DOHH2 (cell line): ENCODE data around the gene DOCK10.

Experiments
- H3F3A ChIP-seq: fragments of 200-600 bp; sonication (generic), shearing (Covaris generic); 2 replicates; pipeline ENCODE4 v1.6.0; 2016; ENCODE audit warnings: antibody characterized with exemption, mild to moderate bottlenecking; ENCODE audit not compliant: control insufficient read depth, insufficient read depth
- H3K27ac ChIP-seq: fragments of 200-600 bp; sonication (generic); 2 replicates; pipeline ENCODE4 v1.5.1; 2014; ENCODE audit warnings: low read depth, mild to moderate bottlenecking, low read length, moderate library complexity
- H3K27me3 ChIP-seq: fragments of 200-600 bp; sonication (generic); 2 replicates; pipeline ENCODE4 v1.6.1; 2014; ENCODE audit warnings: mild to moderate bottlenecking, low read length, mixed read lengths; ENCODE audit not compliant: control insufficient read depth
- H3K36me3 ChIP-seq: fragments of 200-600 bp; sonication (generic); 2 replicates; pipeline ENCODE4 v1.6.1; 2014; ENCODE audit warnings: mild to moderate bottlenecking, low read length, moderate library complexity, mixed read lengths; ENCODE audit not compliant: control insufficient read depth
- H3K4me1 ChIP-seq: fragments of 200-600 bp; sonication (generic); 2 replicates; pipeline ENCODE4 v1.6.1; 2014; ENCODE audit warnings: mild to moderate bottlenecking, low read length, mixed read lengths; ENCODE audit not compliant: control insufficient read depth
- H3K4me2 ChIP-seq: fragments of 200-600 bp; sonication (generic); 2 replicates; pipeline ENCODE4 v1.6.0; 2014; ENCODE audit warnings: mild to moderate bottlenecking, low read length, moderate library complexity
- H3K4me3 ChIP-seq: fragments of 200-600 bp; sonication (generic); 2 replicates; pipeline ENCODE4 v1.5.1; 2014; ENCODE audit warnings: mild to moderate bottlenecking, low read length, mixed read lengths
- H3K79me2 ChIP-seq: fragments of 200-600 bp; sonication (generic); 2 replicates; pipeline ENCODE4 v1.6.1; 2014; ENCODE audit warnings: mild to moderate bottlenecking, low read length, mixed read lengths; ENCODE audit not compliant: control insufficient read depth
- H3K9me2 ChIP-seq: fragments of 200-600 bp; sonication (generic); replicated peaks from 2 replicates; pipeline ENCODE4 v1.6.1; 2014; ENCODE audit warnings: mild to moderate bottlenecking, low read length, mixed read lengths; ENCODE audit not compliant: control insufficient read depth
- H3K9me3 ChIP-seq: fragments of 200-600 bp; sonication (generic); 2 replicates; pipeline ENCODE4 v1.6.1; 2014; ENCODE audit warnings: antibody characterized with exemption, low read length, mixed read lengths; ENCODE audit not compliant: control insufficient read depth, insufficient read depth
- H4K20me1 ChIP-seq: fragments of 200-600 bp; sonication (generic); 2 replicates; pipeline ENCODE4 v1.6.0; 2014; ENCODE audit warnings: low read depth, mild to moderate bottlenecking, antibody characterized with exemption, low read length, moderate library complexity; ENCODE audit not compliant: control insufficient read depth, insufficient read depth
- CTCF ChIP-seq: fragments of 200-600 bp; sonication (generic); IDR thresholded peaks from one replicate; pipeline ENCODE4 v1.5.1; 2014; ENCODE audit warnings: antibody characterized with exemption, mild to moderate bottlenecking, low read depth, low read length; ENCODE audit not compliant: poor library complexity, severe bottlenecking
- EZH2phosphoT487 ChIP-seq: fragments of 200-600 bp; sonication (generic); IDR thresholded peaks from 2 replicates; pipeline ENCODE4 v1.6.1; 2017; ENCODE audit warnings: borderline replicate concordance, mild to moderate bottlenecking, antibody characterized with exemption, low read length, moderate library complexity, mixed read lengths

Gene DOCK10

GRCh38 chr2:224786848-224787247 lies 255.4 kb downstream of the DOCK10 start:
- H3F3A ChIP-seq, result no peaks in the 10 kb centered on the region
- H4K20me1 ChIP-seq, result no peaks in the 10 kb centered on the region
- no peaks in the 10 kb centered on the region for H3K9me2 ChIP-seq
- TF ChIP-seq CTCF, result no peak
- no peak for TF ChIP-seq EZH2phosphoT487
- no peaks in the 10 kb centered on the region for H3K27me3 ChIP-seq
- H3K4me1 ChIP-seq, result no peaks in the 10 kb centered on the region
- H3K27ac ChIP-seq, result no peak overlapping the region
- H3K9me3 ChIP-seq, result no peaks in the 10 kb centered on the region
- no peak overlapping the region for H3K4me3 ChIP-seq
- no peaks in the 10 kb centered on the region for H3K36me3 ChIP-seq
- no peak overlapping the region for H3K4me2 ChIP-seq
- H3K79me2 ChIP-seq, result no peaks in the 10 kb centered on the region

DNA sequence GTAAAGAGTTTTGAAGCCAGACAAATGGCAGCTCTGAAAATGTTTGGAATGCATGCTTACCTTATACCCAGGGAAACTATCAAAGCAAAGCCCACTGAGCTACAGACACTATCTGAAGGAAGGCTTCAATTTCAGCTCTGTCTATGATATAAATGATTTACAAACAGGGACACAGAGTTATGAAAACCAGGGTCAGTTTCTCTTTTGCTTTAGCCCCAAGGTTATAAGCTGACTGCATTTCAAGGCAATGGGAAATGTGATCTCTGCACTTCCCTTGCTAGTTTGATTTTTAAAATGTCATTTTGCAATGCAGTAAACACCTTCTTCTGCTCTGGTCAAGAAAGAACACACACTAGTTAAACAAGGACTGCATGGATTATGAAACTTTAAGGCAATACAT lies 260.9 kb downstream of the DOCK10 start:
- H3K9me2 ChIP-seq, result no peaks in the 10 kb centered on the region
- no peak for TF ChIP-seq CTCF
- no peak for TF ChIP-seq EZH2phosphoT487
- no peaks in the 10 kb centered on the region for H3F3A ChIP-seq
- no peaks in the 10 kb centered on the region for H3K79me2 ChIP-seq
- peaks cover 15% of the 10 kb centered on the region for H3K4me1 ChIP-seq
- no peaks in the 10 kb centered on the region for H3K36me3 ChIP-seq
- no peak overlapping the region for H3K27ac ChIP-seq
- no peak overlapping the region for H3K4me2 ChIP-seq
- no peak overlapping the region for H3K4me3 ChIP-seq
- H3K27me3 ChIP-seq, result no peaks in the 10 kb centered on the region
- no peaks in the 10 kb centered on the region for H3K9me3 ChIP-seq
- no peaks in the 10 kb centered on the region for H4K20me1 ChIP-seq

DNA sequence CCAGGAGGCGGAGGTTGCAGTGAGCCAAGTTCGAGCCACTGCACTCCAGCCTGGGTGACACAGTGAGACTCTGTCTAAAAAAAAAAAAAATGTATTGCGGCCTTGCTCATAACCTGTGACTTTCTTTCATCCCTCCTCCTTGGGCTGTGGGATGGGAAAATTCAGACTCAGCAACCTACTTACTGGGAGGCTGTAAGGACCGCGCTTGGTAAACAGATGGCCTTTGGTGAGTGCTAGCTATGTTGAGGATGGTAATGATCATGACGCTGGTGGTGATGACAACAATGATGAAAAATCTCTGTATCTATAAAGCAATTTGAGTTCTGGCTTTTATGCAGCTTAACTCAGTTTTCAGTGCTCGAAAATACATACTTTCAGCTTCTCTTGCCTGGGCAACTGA lies 261.4 kb downstream of the DOCK10 start:
- no peaks in the 10 kb centered on the region for H3K9me2 ChIP-seq
- no peaks in the 10 kb centered on the region for H3K79me2 ChIP-seq
- no peaks in the 10 kb centered on the region for H3F3A ChIP-seq
- peaks cover 15% of the 10 kb centered on the region for H3K4me1 ChIP-seq
- no peaks in the 10 kb centered on the region for H3K36me3 ChIP-seq
- no peaks in the 10 kb centered on the region for H4K20me1 ChIP-seq
- no peaks in the 10 kb centered on the region for H3K9me3 ChIP-seq
- H3K27me3 ChIP-seq, result no peaks in the 10 kb centered on the region
- H3K27ac ChIP-seq, result no peak overlapping the region
- H3K4me2 ChIP-seq, result no peak overlapping the region
- no peak for TF ChIP-seq EZH2phosphoT487
- no peak for TF ChIP-seq CTCF
- no peak overlapping the region for H3K4me3 ChIP-seq

DNA sequence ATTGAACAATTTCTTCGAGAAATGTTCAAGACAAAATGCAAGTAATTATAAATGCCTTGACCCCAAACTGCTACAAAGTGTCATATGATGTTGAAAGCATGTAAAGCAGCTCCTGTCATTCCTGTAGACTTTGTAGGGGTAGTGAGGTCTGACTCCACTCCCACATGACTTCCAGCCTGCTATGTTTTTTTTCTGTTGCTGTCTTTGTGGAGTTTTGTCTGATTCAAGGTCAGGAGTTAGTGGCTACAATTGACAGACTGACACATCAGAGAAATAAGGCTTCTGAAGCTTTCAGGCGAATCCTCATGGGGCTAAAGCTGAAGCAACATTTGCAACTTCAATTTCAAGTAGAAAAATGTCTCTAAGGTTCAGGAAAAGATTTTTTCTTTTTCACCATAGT lies 262.2 kb downstream of the DOCK10 start:
- no peak for TF ChIP-seq EZH2phosphoT487
- no peak for TF ChIP-seq CTCF
- Histone ChIP-seq H3K9me2 (no peaks in the 10 kb centered on the region), H3K27me3 (no peaks in the 10 kb centered on the region), H3K9me3 (no peaks in the 10 kb centered on the region), H3K4me2 (no peak overlapping the region), H3K79me2 (no peaks in the 10 kb centered on the region), H3K4me1 (peaks cover 15% of the 10 kb centered on the region), H3K4me3 (no peak overlapping the region), H4K20me1 (no peaks in the 10 kb centered on the region), H3F3A (no peaks in the 10 kb centered on the region), H3K27ac (no peak overlapping the region), H3K36me3 (no peaks in the 10 kb centered on the region)
